Stimulated activated CD8-positive, alpha-beta memory T cell treated with anti-CD3 and anti-CD28 coated beads, Interleukin-15, amount 100 ng/mL, for 4 hours (primary cell): ENCODE results near the gene SEMA6A.

Experiments used
- DNase-seq, 2 donors: peaks; one replicate each; pipeline ENCODE4 v3.0.0-alpha.2; 2020; ENCODE audit warnings: low read depth in 2 of 2

Gene SEMA6A

DNA sequence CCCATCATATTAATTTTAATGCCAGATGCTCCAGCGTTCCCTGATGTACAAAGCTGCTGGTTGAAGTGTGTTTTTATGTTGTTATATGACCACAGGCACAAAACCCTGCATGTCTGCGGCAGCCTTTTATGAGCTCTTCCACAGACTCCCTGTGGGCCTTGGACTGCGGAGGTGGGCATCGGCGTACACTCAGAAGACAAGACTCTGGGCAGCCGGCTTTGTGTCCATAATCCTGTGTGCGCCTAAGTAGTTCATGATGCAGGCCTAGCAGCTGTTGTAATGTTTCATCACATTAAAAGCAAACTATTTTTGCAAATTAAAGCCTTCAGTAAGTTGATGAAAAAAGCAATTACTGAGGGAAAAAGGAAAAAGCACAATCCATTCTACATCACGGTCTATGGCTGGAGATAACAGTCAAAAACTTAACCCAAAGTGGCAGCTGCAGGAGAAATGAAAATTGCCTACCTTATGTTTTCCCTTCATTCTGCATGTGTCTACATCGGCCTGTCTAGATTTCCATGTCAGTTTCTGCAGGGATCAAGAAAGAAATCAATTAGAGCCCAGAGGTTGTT, 78.8 kb downstream of the SEMA6A start:
- DNase-seq = no peak

DNA sequence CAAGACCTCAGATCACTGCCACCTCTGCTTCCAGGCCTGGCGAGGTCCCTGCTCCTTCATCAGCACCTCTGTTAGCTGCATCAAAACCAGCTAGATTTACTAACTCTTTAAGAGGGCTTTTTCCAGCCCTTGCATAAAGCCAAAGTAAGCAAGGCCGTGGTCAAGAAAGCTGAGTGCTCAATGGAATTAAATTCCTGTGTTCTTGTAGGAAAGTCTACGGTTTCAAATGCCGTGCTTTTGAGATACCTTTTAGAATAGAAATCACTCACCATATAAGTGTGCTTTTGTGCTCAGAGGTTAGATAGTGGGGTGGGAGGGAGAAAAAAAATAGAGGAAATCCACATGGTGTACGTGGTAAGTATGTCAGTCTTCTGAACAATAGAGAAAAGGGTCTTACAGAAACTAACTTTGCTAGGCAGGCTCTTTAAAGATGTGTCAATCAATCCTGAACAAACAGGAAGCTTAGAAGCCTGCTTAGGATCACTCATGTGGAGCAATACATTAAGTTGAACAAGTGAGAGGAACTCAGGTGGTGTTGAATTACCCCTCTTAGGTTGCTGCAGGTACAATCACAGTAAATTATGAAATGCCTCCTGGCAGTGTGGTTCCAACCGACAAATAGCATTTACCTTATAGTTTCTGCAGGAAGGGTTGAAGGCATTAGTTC, 79.7 kb downstream of the SEMA6A start:
- no peak for DNase-seq

DNA sequence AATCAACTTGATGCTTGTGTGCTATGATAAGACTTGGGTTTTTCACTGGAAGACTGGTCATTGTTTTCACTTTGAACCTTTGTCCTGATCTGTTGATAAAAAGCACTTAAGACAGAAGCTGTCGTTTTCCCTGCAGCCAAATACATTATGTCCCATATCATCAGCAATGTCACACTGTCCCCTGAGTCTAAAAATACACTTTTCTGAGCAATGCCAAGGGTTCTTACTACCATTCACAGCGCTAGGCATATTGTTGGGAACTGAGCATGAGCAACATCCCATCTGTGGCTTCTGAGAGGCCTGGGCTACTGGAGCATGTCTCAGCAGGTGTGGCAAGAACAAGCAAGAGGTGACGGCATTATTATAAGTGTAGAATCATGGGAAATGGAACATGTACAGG, 81.8 kb downstream of the SEMA6A start:
- DNase-seq = no peak

DNA sequence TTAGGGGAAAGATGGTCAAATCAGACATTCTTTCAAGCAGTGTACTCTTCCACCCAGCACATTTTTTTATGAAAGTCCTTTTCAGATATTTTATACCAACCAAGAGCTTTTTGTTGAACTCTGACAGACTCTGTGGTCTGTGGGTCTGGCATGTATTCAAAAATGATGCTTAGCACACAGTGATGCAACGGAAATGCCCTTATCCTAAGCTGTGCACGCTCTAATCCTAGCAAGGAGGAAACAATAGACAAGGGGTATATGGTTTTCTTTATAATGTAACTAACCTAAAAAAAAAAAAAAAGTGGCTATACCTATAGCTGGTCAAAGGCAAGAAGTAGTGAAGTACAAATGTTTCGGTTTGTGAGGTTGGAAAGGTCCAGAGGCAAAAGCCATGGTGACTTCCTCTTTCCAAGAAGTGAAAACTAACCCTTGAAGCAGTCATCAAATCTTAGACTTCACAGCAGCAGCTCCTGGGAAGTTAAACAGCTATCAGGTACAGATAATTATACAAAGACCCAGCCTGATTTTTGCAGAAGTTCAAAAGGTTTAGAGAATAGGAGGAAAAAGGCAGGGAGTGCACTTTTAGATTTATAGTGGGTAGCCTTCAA, 82.5 kb downstream of the SEMA6A start:
- no peak for DNase-seq

DNA sequence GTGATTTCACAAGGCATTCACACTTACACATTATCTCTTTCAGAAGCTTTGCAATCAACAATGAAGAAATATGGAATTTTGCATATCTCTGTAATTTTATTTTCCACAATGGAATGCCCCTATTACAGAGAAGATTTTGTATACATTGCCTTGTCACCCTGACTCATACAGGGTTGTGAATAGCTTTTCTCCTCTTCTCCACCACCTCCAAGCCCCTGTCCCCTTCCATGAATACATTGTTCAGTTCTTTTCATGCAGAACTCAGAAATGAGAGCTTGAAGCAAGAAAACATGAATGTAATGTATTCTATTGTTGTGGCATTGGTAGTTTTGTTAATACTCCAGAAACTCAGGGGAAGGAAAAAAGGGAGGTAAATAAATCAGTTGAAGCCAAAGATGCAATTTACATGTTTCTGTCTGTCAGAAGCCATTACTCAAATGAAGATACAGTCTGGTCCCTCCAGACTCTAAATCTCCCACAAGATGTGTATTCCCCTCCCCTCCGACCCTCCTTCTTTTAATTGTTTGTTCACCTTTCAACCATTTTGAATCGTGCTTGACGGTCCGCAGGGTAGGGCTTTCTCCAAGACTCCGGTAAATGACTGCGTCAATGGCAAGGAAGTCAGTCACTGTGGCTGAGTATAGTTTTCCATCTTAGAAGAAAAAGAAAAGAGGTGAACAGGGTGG, 86.1 kb downstream of the SEMA6A start:
- DNase-seq = no peak

DNA sequence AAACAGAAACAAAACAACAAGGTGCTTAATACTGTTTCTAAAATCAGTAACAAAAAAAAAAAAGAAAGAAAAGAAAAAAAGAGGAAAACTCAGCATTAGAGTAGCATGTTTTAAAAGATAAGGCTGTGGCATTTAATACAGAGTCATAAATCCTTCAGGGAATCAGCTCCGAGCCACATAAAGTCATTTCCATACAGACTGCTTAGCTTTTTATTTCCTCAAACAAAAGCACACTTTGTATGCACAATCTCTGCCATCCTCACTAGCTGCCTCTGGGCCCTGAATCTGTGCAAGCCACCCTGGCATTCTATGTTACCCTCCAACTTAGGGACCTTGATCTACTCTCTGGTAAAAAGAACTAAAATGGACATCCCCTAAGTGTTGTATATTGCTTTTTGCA, 87.6 kb downstream of the SEMA6A start:
- DNase-seq = no peak

DNA sequence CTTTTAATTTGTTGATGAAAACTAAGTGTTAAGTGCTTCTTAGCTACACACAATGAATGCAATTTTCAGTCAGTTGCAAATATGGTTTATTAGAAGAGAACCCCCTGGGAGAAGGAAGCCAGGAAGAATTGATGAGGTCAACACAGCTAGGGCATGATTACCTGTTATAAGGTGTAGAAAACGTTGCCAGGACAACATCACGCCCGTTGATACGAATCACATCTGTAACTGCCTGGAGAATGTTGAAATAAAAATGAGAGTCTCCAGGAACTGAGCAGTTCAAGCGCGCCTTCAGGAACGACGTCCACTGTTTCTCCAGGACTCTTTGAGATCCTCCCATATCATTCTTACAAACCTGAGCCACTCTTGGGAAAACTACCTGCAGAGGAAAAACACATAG, 88.0 kb downstream of the SEMA6A start:
- no peak for DNase-seq

DNA sequence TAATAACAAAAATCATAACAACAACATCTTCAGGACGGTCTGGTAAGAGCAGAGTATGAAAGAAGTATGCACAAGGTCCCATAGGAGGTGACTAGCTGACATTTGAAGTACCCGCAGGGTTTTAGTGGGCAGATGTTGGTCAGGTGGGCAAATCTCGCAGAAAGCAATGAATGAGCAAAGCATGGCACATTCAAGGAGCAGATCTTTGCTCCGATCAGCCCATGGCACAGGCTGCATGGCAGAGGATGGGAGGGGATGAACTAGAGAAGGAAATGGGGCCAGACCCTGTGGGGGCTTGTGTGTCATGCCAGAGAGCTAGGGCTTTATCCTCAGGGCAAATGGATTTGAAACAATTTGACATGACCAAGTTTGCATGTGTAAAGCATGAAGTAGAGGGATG, 90.0 kb downstream of the SEMA6A start:
- no peak for DNase-seq

DNA sequence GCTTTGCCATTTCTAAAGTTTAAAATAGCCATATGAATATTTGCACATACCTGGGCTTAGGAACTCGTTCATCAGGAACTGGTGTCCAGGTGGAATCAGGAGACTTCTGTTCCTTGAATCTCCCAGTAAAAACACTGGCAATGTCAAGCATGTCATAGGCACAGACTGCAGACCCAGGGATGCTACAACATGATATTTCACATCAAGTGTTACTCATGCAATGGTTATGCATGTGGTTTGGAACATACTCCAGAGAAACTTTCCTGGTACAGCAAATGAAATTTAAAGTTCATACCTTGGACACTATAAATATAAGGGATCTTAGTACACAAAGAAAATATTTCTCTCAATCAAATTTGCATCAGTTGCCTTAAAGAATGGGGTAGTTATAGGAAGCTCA, 92.2 kb downstream of the SEMA6A start:
- no peak for DNase-seq

DNA sequence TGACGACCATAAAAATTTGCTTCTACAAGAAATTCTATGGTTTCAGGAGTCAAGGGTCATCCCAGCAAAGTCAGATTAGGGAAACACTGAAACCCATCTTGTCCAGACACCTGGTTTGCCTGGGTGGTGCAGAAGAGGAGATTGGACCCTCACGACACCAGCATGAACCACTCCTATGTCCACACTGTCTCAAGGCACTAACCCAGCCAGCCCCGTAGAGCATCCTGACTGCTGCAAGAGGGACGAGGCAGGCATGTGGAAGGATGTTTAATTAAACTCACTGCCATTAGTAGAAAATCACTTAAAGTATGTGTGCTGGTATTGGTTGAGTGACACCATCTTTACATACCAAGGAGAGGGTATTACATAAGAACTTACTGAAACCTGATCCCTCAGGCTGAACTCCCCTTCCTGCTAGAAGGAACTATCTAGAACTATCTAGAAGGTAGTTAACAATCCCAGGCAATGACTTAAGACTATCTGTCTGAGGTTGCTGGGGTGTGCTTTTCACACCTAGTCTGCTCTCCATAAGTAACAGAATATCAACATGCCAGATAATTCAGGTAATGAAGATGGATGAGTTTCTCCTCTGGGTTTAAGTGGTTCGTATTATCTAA, 93.6 kb downstream of the SEMA6A start:
- DNase-seq = no peak

DNA sequence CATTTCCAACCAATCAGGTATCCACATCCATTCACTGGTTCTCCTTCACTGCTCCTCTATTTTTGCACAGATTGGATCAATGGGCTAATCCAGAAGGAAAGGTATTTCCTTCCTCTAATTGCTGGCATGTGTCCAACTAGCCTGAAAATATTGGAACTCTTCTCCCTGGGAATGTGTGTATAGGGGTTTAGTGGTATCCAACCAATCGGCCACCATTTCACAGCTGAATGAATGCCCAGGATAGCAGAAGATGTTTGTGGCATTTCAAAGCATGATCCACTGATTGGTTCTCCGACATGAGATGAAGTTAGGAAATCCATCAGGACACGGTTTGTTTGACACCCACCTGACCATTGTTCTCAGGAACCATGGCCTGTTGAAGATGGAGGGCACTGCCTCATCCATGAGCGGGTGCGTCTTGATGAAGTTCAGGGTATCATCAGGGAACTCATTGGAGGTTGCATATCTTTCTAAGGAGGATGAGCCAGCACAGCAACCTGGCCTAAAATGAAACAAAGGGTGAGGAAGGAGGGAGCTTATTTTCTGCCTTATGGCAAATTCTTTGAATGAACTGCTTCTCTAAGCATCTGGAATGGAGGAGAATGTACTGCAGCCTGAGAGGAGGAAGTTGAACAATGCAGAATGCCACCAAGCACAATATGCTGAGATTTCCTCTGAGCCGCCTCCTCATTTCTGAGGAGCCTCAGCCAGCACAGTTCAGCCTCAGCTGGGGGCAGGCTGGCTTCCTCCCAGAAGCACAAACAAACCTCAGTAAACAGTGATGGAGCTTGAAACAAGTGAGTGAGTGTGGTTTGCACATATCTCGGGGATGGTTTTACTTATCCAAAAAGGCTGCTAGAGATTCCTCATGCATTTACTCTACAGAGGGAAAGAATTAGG, 94.6 kb downstream of the SEMA6A start:
- DNase-seq = no peak

DNA sequence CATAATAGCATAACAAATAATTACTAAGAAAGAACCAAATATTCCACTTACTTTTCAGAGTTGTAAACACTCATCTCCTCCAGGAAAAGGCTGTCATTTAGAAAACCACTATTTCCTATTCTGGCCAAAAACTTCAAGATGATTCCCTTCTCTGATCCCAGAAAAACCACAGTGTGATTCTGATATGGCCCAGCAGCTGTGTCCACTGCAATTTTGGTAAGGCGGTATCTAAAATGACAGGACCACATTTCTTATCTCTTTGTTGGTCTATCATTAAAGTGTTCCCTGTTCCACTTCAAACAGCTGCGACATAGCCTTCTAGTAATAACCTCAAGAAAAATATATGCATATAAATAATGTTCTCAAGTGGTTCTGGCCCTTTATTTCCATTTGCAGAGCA, 96.1 kb downstream of the SEMA6A start:
- no peak for DNase-seq

DNA sequence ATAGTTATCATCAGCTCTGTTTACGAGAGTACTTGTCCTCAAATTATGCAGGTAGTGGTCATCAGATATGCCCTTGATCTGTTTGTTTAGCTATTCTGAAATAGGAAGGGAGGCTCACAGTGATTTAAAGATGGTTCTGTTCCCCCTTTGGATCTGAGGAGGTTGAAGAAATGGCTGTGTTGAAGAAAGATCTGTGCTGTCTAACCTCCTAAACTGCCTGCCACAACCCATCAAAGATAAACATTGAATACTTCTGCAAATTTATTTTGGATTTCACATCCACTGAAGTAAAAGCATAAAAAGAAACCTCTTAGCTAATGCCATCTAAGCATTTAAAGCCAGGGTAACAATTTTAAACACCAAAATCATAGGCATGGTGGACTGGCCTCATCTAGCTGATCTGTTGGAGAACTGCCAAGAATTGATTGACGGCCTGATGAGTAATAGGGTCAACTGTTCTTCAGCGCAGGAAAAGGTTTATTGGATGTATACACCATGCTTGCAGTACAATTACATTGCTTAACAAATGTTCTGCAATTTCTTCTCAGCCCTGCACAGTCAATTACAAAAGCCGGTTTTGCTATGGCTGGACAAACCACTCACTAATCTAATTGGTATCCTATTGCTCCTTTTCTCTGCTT, 97.6 kb downstream of the SEMA6A start:
- DNase-seq = no peak

DNA sequence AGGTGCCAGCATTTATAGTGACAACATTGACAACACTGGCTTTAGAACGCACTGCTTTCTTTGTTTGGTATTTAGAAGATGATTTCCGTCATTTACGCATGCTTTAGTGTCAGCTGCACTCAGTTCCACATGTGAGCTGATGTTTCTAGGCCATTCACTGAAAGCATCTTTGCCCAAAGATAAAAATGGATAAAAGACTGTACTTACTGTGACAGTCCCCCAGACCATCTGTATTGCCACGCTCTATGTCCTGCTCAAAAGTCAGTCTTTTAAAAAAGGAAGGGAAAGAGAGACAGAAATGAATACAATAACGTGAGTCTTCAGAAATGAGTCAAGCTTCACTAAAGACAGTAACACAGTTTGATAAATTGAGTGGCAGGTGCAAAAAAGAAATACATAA, 99.3 kb downstream of the SEMA6A start:
- DNase-seq = no peak

DNA sequence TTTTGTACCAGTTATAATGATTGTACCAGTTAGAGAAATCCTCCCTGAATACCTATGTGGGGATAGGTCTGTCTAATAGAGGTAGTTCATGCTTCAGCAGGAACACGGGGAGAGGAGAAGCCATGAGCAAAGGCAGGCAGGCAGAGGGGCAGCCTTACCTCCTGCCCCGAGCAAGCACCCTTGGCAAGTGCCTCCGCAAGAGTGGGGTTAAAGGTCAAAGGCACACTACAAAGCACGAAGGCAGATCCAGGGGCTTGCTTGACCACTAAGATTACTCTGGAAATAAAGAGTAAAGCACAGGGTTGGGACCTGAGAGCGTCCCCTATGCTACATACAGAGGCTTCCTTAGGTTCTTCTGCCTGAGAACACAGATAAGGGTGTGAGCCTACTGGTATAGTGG, 100.9 kb downstream of the SEMA6A start:
- DNase-seq = no peak

DNA sequence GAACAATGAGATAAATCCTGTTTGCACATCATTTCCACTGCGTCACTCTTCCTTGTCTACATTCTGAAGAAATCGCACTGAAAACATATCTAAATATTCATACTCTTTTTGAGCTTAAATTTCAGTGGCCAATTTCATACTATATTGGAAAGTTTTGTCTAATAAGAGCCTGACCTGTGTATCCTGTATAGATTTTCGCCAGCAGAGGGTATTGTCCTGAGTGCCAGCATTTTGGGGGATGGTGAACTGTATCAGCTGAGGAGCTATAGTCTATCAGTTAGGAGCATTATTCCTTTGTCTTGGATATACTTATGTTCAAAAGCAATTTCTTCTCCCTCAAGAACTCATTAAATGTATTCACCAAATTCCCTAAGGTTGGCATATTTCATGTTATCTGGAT, 102.3 kb downstream of the SEMA6A start:
- no peak for DNase-seq

DNA sequence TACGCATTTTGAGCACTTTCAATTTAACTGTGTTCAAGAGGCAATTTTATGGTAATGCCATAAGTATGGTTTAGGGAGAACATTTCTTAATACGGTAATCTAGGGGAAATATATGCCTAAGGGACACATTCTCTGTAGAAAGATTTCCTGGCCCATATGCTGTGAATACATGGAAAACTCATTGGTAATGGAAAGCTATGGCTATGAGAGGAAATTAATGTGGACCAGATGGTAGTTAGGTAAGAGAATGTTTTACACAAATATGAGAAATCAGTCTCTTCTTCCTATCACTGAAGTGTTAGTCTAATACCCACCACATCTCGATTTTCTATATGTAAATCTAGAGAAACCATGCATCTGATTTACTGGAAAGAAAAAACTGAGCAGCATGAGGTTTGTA, 105.0 kb downstream of the SEMA6A start:
- no peak for DNase-seq

DNA sequence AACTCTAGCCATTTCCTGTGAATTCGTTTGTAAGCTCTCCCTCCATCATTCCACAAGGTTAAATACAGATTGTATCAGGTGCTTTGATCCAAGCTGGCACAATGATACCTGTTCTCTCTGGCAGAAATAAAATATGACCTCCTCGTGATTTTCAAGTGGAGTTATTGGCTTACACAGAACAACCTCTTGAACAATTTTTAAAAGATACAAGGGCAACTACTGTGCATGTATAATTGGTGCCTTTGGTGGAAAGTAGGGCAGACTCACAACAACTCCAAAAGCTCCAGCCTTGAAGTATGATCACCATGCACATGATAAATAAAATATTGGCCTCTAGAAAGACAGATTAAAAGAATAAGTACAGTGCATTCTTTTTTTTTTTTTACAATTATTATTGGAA, 106.0 kb downstream of the SEMA6A start:
- DNase-seq = no peak

DNA sequence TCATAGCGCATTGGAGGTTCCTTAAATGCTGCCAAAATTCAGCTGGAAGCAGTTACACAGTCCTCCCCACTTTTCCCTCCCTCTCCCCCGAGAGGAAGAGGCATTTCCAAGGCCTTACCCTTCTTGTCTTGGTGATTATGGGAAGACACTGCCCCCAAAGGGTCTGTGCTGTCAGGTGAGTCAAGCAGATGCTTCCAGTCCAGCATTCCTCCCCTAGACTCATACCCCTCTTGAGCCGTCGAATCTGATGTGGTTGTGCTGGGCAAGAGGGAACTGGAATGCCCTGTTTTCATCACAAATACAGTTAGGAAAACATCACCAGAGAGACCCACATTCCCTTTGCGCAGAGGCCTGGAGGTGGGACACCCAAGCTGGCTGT, 107.2 kb downstream of the SEMA6A start:
- DNase-seq = no peak

DNA sequence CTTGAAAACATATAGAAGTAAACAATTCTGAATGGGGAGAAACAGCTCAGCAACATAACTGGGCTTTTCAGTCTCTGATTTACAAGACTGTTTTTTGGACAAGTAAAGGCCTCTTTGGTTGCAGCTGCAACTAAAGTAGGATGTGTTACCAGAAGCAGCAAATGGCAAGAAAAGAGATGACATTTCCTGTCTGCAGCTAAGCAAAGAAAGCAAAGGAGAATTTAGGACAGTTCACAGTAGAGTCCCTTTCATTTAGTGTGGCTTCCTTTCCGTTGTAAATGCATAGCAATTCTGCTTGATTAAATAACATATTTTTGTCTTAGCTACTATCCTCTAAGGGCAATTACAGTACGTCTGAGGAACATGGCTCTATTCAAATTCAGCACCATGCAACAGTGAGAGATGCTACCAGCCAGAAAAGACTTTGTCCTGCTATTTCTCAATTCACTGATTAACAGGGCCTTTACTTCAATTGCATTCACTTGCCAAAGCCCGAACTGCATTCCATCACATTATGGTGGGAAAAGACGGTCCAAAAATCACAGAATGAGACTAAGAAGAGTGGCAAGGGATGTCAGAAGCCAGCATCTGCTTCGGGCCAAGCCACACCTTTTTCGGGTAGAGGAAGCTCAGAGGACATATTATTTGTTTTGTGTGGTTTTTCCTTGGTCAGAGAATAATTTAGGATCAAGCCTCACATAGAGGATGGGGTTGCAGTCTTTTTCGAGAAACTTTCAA, 107.7 kb downstream of the SEMA6A start:
- DNase-seq = no peak
